Measurements from ENCODE around the gene SYK.

- TF ChIP-seq CTCF (IDR thresholded peaks at IDR 0.05) (no peak), POLR2A (IDR thresholded peaks at IDR 0.05) (no peak)
These were observed 79.0 kb downstream of the SYK start for GRCh38 chr9:90880669-90881068.
